SK-N-SH (cell line): ENCODE data around the gene SPDYC. TPM values are rescaled to one million over a fixed set of nuclear protein-coding genes. Genes with fewer than 3 reads are reported as not detected.

ENCODE experiments used
- CTCF ChIA-PET: fragments of 300-600, 350-600 bp; formaldehyde crosslinking; extraction: SDS; loops from one replicate; lab custom pipeline; 2021; lab: Yijun Ruan, JAX
- POLR2A ChIA-PET: fragments of 350-600 bp; sonication (Branson Sonifier 250); formaldehyde crosslinking; extraction: SDS; loops from one replicate; lab custom pipeline; 2020; ENCODE audit warnings: antibody characterized with exemption, inconsistent platforms; lab: Yijun Ruan, JAX
- DNase-seq: peaks from one replicate; pipeline ENCODE4 v3.0.0; 2012
- H2AFZ ChIP-seq: fragments of 200-600 bp; sonication (generic); 2 replicates; pipeline ENCODE4 v1.8.1; 2016; ENCODE audit warnings: antibody characterized with exemption, mild to moderate bottlenecking, low read depth
- H3F3A ChIP-seq: fragments of 200-600 bp; sonication (generic); replicated peaks from 2 replicates; pipeline ENCODE3; 2016; ENCODE audit warnings: antibody characterized with exemption, mild to moderate bottlenecking; ENCODE audit not compliant: insufficient read depth
- H3K27ac ChIP-seq, 2 experiments: fragments of 200-500 bp in 1 of 2; fragments of 200-600 bp in 1 of 2; sonication (Bioruptor generic) in 1 of 2; sonication (generic), shearing (Covaris generic) in 1 of 2; 2 replicates each; pipeline versions ENCODE4 v1.5.1 to v1.6.1; 2014 to 2016; ENCODE audit warnings: low read depth in 2 of 2, inconsistent platforms in 1 of 2, low read length in 1 of 2, mild to moderate bottlenecking in 1 of 2, mixed read lengths in 1 of 2
- H3K27me3 ChIP-seq: fragments of 200-600 bp; sonication (generic), shearing (Covaris generic); 2 replicates; pipeline ENCODE4 v1.6.1; 2016; ENCODE audit warnings: mixed run types; ENCODE audit not compliant: insufficient read depth
- H3K36me3 ChIP-seq, 2 experiments: fragments of 200-500 bp in 1 of 2; fragments of 200-600 bp in 1 of 2; sonication (Bioruptor generic) in 1 of 2; sonication (generic) in 1 of 2; replicated peaks in 1 of 2; 2 replicates each; pipeline versions ENCODE3 to v1.5.1; 2014 to 2016; ENCODE audit warnings: low read length in 1 of 2, mild to moderate bottlenecking in 1 of 2; ENCODE audit not compliant: insufficient read depth in 2 of 2, control insufficient read depth in 1 of 2
- H3K4me1 ChIP-seq, 2 experiments: fragments of 200-500 bp in 1 of 2; fragments of 200-600 bp in 1 of 2; sonication (Bioruptor generic) in 1 of 2; sonication (generic), shearing (Covaris generic) in 1 of 2; 2 replicates each; pipeline versions ENCODE4 v1.5.1 to v1.6.1; 2014 to 2016; ENCODE audit warnings: low read depth in 1 of 2, low read length in 1 of 2, mixed run types in 1 of 2; ENCODE audit not compliant: insufficient read depth in 2 of 2, control insufficient read depth in 1 of 2
- H3K4me2 ChIP-seq: fragments of 200-600 bp; sonication (generic), shearing (Covaris generic); 2 replicates; pipeline ENCODE4 v1.6.1; 2017; ENCODE audit warnings: mixed run types
- H3K4me3 ChIP-seq, 2 experiments: fragments of 200-500 bp in 1 of 2; fragments of 200-600 bp in 1 of 2; sonication (Bioruptor generic) in 1 of 2; sonication (generic), shearing (Covaris generic) in 1 of 2; 2 replicates each; pipeline versions ENCODE4 v1.5.1 to v1.8.1; 2014 to 2016; ENCODE audit warnings: low read depth in 2 of 2, inconsistent platforms in 1 of 2, low read length in 1 of 2, mild to moderate bottlenecking in 1 of 2, mixed read lengths in 1 of 2, moderate library complexity in 1 of 2
- H3K79me2 ChIP-seq: fragments of 200-600 bp; sonication (generic); 2 replicates; pipeline ENCODE4 v1.8.1; 2017; ENCODE audit warnings: mild to moderate bottlenecking; ENCODE audit not compliant: insufficient read depth
- H3K9ac ChIP-seq: fragments of 200-600 bp; sonication (generic); 2 replicates; pipeline ENCODE4 v1.6.1; 2017; ENCODE audit warnings: mixed run types
- H3K9me2 ChIP-seq: fragments of 200-600 bp; sonication (generic); 2 replicates; pipeline ENCODE4 v1.6.1; 2017; ENCODE audit warnings: mixed run types
- H3K9me3 ChIP-seq: fragments of 200-600 bp; sonication (generic); 2 replicates; pipeline ENCODE4 v1.6.1; 2017; ENCODE audit warnings: mixed run types, mild to moderate bottlenecking, moderate library complexity
- H4K20me1 ChIP-seq: fragments of 200-600 bp; sonication (generic); 2 replicates; pipeline ENCODE4 v1.6.1; 2017; ENCODE audit warnings: mild to moderate bottlenecking, mixed run types; ENCODE audit not compliant: insufficient read depth
- CHD2 ChIP-seq: fragments of 150-350 bp; IDR thresholded peaks from 2 replicates; pipeline ENCODE4 v1.6.1; 2018; ENCODE audit warnings: low read length; ENCODE audit not compliant: partially characterized antibody
- ELF1 ChIP-seq: IDR thresholded peaks from 2 replicates; pipeline ENCODE4 v1.4.0; 2012
- EZH2phosphoT487 ChIP-seq: fragments of 200-600 bp; sonication (generic); IDR thresholded peaks from 2 replicates; pipeline ENCODE4 v1.6.1; 2017; ENCODE audit warnings: low read depth, mixed run types, mild to moderate bottlenecking, antibody characterized with exemption, moderate library complexity, borderline replicate concordance
- FOXM1 ChIP-seq: IDR thresholded peaks from 2 replicates; pipeline ENCODE4 v1.4.0; 2012; ENCODE audit warnings: low read depth, mild to moderate bottlenecking
- GABPA ChIP-seq: IDR thresholded peaks from 2 replicates; pipeline ENCODE4 v1.4.0; 2012; ENCODE audit warnings: low read depth, mild to moderate bottlenecking
- MAX ChIP-seq: IDR thresholded peaks from 2 replicates; pipeline ENCODE4 v1.4.0; 2012; ENCODE audit warnings: low read depth
- MXI1 ChIP-seq: IDR thresholded peaks from 2 replicates; pipeline ENCODE4 v1.6.1; 2012; ENCODE audit warnings: mild to moderate bottlenecking, low read depth, low read length, improper control_type of control experiment
- NRF1 ChIP-seq: IDR thresholded peaks from 2 replicates; pipeline ENCODE4 v1.6.1; 2012; ENCODE audit warnings: low read depth, mild to moderate bottlenecking, low read length
- PBX3 ChIP-seq: IDR thresholded peaks from 2 replicates; pipeline ENCODE4; 2012
- POLR2AphosphoS5 ChIP-seq: IDR thresholded peaks from 2 replicates; pipeline ENCODE4 v1.6.1; 2012; ENCODE audit warnings: low read depth, low read length
- RAD21 ChIP-seq: IDR thresholded peaks from 2 replicates; pipeline ENCODE4 v1.6.1; 2012; ENCODE audit warnings: mild to moderate bottlenecking, low read length
- RXRA ChIP-seq: IDR thresholded peaks from 2 replicates; pipeline ENCODE4 v1.4.0; 2012; ENCODE audit warnings: low read depth, mild to moderate bottlenecking, borderline replicate concordance
- SIN3A ChIP-seq: IDR thresholded peaks from 2 replicates; pipeline ENCODE4 v1.6.1; 2012; ENCODE audit warnings: low read depth, mild to moderate bottlenecking, low read length, moderate library complexity, borderline replicate concordance
- SMC3 ChIP-seq: IDR thresholded peaks from 2 replicates; pipeline ENCODE4 v1.6.1; 2012; ENCODE audit warnings: low read depth, low read length, improper control_type of control experiment
- TAF1 ChIP-seq: IDR thresholded peaks from 2 replicates; pipeline ENCODE4 v1.6.1; 2012; ENCODE audit warnings: low read depth, mild to moderate bottlenecking, low read length, moderate library complexity, borderline replicate concordance
- TCF12 ChIP-seq: IDR thresholded peaks from 2 replicates; pipeline ENCODE4 v1.4.0; 2012
- USF1 ChIP-seq: IDR thresholded peaks from 2 replicates; pipeline ENCODE4 v1.4.0; 2012; ENCODE audit warnings: low read depth, borderline replicate concordance
- YY1 ChIP-seq: IDR thresholded peaks from 2 replicates; pipeline ENCODE4 v1.4.0; 2012; ENCODE audit warnings: low read depth, mild to moderate bottlenecking
- WGBS: methylation state at CpG from one replicate; pipeline ENCODE4 v1.1.6; 2017; ENCODE audit warnings: low lambda C conversion rate; 5-methylcytosine and 5-hydroxymethylcytosine counted together
- polyA plus RNA-seq, 3 experiments: library from polyadenylated mRNA; depleted of rRNA; stranded (reverse); fragments of >200 nt; gene quantifications; 2 replicates each; pipeline ENCODE4 v1.2.3, GENCODE V29; 2012
- TF ChIP-seq, protein P1 (sequence below): IDR thresholded peaks from 2 replicates; pipeline ENCODE4 v1.6.1; 2012; ENCODE audit warnings: mild to moderate bottlenecking, low read depth, low read length, moderate library complexity
- TF ChIP-seq, protein P2 (sequence below): fragments of 200-600 bp; sonication (generic); IDR thresholded peaks from 2 replicates; pipeline ENCODE4 v1.6.1; 2017; ENCODE audit warnings: antibody characterized with exemption, mild to moderate bottlenecking, moderate library complexity

The SPDYC gene
- polyA plus RNA-seq, 1 of the 3 experiments (the other 2 are of a cell fraction), result not detected

DNA sequence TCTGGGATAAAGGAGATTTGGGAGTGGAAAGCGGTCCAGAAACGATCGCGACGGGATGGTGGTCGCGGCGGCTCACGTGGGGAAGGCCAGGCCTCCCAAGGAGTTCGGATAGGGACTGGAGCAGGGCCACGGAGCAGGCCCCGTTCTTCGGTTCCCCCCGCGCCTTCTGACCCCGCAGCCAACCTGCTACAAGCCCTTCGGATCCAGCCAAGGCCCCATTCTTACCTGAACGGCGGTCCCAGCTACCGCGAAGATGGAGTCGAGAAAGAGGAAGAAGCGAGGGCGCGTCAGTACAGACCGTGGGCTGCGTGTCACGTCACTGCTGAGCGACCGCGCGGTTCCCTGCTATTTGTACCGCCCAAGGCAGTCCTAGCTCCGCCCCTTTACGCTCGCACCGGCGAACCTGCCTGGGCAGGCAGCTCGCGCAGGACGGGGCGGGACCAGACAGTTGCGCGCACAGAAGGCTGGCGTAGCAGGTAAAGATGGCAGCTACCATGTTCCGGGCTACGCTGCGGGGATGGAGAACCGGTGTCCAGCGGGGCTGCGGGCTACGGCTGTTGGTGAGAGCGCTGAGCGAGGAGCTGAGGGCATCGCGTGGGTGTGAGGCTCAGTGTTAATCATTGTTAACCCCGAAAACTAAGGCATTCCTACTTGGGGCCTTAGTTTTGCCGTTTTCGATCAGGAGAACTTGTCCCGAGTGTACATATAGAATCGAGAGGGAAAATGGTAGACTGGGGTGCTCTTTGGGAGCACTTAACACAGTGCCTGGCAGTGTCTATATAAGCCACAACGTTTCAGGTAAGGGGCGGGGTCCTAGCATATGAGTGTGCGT is 48.0 kb upstream of the SPDYC start, which contains the start of the genes FAU and MRPL49:
Gene FAU, minus strand, starts transcription at position 270 of the 832 bp plus-strand sequence. CDS start 321 bp downstream, outside the sequence.
Gene MRPL49, plus strand, starts transcription at position 457 of the 832 bp plus-strand sequence. Its CDS starts 26 bp downstream, at position 483.
- ChIA-PET POLR2A (interaction anchor here (0.5 to 2.0 kb wide), 10 partner anchors 10 to 244 kb away, joined by 3 to 22 read pairs (median 6); partner anchors contain the start of genes CAPN1, EHD1, SYVN1 and TM7SF2), CTCF (interaction anchor here (1.3 to 3.3 kb wide), 5 partner anchors 10 to 108 kb away, joined by 4 to 47 read pairs (median 9); partner anchors contain the start of genes ARL2, CAPN1, SYVN1 and TM7SF2)
- peak within 1 kb of the TSS; percentile 79; the same call in 1 of the 2 replicates for H2AFZ ChIP-seq
- no peaks in the 10 kb centered on the region for H3K27me3 ChIP-seq
- H3K4me3 ChIP-seq, result peak within 1 kb of the TSS; percentile 89 to 91
- peak within 1 kb of the TSS; percentile 89 for H3K9ac ChIP-seq
- peak; percentile 96 for DNase-seq
- H3K27ac ChIP-seq, result peak within 1 kb of the TSS; percentile 81 to 95
- no peaks in the 10 kb centered on the region for H4K20me1 ChIP-seq
- no peaks in the 10 kb centered on the region for H3K9me3 ChIP-seq
- H3K36me3 ChIP-seq, result peaks cover 35 to 47% of the 10 kb centered on the region in 2 experiments
- peaks cover 31% of the 10 kb centered on the region for H3F3A ChIP-seq
- H3K79me2 ChIP-seq, result peaks cover 55% of the 10 kb centered on the region
- peaks cover 11 to 13% of the 10 kb centered on the region in 2 experiments; a peak in 3 of 4 replicates for H3K4me1 ChIP-seq
- TF ChIP-seq CHD2 (peak; percentile 81), RXRA (no peak), RAD21 (no peak), TCF12 (peak; percentile 22; the same call in 1 of the 2 replicates), MXI1 (peak; percentile 94), SMC3 (peak; percentile 6; the same call in 1 of the 2 replicates), EZH2phosphoT487 (no peak), SIN3A (peak; percentile 94; the same call in 1 of the 2 replicates), PBX3 (no peak), POLR2AphosphoS5 (peak; percentile 95), YY1 (peak; percentile 90), ELF1 (peak; percentile 88), MAX (peak; percentile 72), USF1 (no peak), GABPA (peak; percentile 68), FOXM1 (no peak), TAF1 (peak; percentile 96), NRF1 (peak; percentile 92)
- TF ChIP-seq, protein P1, sequence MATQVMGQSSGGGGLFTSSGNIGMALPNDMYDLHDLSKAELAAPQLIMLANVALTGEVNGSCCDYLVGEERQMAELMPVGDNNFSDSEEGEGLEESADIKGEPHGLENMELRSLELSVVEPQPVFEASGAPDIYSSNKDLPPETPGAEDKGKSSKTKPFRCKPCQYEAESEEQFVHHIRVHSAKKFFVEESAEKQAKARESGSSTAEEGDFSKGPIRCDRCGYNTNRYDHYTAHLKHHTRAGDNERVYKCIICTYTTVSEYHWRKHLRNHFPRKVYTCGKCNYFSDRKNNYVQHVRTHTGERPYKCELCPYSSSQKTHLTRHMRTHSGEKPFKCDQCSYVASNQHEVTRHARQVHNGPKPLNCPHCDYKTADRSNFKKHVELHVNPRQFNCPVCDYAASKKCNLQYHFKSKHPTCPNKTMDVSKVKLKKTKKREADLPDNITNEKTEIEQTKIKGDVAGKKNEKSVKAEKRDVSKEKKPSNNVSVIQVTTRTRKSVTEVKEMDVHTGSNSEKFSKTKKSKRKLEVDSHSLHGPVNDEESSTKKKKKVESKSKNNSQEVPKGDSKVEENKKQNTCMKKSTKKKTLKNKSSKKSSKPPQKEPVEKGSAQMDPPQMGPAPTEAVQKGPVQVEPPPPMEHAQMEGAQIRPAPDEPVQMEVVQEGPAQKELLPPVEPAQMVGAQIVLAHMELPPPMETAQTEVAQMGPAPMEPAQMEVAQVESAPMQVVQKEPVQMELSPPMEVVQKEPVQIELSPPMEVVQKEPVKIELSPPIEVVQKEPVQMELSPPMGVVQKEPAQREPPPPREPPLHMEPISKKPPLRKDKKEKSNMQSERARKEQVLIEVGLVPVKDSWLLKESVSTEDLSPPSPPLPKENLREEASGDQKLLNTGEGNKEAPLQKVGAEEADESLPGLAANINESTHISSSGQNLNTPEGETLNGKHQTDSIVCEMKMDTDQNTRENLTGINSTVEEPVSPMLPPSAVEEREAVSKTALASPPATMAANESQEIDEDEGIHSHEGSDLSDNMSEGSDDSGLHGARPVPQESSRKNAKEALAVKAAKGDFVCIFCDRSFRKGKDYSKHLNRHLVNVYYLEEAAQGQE, result no peak
- TF ChIP-seq, protein P2, sequence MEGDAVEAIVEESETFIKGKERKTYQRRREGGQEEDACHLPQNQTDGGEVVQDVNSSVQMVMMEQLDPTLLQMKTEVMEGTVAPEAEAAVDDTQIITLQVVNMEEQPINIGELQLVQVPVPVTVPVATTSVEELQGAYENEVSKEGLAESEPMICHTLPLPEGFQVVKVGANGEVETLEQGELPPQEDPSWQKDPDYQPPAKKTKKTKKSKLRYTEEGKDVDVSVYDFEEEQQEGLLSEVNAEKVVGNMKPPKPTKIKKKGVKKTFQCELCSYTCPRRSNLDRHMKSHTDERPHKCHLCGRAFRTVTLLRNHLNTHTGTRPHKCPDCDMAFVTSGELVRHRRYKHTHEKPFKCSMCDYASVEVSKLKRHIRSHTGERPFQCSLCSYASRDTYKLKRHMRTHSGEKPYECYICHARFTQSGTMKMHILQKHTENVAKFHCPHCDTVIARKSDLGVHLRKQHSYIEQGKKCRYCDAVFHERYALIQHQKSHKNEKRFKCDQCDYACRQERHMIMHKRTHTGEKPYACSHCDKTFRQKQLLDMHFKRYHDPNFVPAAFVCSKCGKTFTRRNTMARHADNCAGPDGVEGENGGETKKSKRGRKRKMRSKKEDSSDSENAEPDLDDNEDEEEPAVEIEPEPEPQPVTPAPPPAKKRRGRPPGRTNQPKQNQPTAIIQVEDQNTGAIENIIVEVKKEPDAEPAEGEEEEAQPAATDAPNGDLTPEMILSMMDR, result no peak
- no peaks in the 10 kb centered on the region for H3K9me2 ChIP-seq
- WGBS, result 1% methylated on average over 56 of the region's 64 CpGs
- peak within 1 kb of the TSS; percentile 93 for H3K4me2 ChIP-seq
